Measurements from ENCODE around the gene CRYGN.
A peak's percentile ranks its signal among the peaks of the same experiment; 100 is the strongest.

Gene CRYGN, protein sequence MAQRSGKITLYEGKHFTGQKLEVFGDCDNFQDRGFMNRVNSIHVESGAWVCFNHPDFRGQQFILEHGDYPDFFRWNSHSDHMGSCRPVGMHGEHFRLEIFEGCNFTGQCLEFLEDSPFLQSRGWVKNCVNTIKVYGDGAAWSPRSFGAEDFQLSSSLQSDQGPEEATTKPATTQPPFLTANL

DNA sequence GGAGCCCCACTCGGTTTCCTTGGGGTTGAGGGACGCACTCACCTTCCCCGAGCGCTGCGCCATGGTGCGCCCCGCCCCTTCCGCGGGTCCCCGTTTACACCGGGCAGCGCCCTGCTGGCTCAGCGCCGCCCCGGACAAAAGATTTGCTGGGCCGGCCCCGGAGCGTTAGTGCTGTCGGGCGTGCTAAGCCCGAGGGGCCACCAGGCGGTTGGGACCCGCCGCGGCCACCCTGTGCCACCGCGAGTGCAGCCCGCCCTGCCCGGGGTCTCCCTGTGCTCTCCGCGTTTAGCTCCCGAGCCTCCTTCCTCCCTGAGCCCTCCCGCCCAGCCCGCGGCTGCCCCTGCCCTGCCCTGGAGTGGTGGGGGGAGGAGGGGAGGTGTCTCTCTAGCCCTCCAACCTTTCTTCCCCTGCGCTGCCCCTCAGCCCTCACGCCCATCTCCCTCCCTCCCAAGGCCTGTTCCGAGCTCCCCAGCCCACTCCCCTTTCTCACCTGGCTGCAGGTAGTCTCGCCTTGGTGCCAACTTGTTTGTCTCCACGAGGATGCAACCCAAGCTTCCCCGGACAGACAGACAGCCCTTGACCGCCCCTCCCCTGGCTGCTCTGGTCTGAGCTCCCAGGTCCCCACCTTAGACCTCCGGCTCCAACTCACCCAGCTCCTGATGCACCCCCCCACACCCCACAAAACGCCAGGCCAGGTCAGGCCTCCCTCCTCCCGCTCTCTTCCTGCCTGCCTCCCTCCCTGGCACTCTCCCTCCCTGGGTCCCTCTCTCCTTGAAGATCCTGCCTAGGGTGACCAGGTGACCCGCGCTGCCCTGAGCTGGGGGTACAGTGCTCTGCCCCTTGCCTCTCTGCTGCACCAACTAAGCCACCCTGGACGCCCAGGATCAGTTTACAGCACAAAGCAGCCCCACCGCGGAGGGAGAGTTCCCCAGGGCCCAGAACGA is at the start of gene CRYGN:
TSS of gene CRYGN (minus strand) at position 287 of the 944 bp plus-strand sequence. CDS start at position 63, 224 bp downstream.
- no peak for DNase-seq

DNA sequence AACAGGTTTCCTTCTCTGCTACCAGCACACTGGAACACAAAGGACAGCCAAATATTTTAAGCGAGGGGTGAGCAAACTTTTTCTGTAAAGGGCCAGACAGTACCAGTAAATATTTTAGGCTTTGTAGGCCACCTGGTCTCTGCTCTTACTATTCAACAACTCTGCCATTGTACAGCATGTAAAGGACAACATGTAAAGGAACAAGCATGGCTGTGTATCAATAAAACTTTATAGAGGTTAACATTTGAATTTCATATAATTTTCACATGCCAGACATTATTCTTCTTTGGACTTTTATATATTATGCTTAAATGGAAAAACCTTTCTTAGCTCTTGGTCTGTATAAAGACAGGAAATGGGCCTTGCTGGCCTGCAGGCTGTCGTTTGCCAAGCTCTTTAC is 49.6 kb upstream of the CRYGN start:
- DNase-seq = no peak

DNA sequence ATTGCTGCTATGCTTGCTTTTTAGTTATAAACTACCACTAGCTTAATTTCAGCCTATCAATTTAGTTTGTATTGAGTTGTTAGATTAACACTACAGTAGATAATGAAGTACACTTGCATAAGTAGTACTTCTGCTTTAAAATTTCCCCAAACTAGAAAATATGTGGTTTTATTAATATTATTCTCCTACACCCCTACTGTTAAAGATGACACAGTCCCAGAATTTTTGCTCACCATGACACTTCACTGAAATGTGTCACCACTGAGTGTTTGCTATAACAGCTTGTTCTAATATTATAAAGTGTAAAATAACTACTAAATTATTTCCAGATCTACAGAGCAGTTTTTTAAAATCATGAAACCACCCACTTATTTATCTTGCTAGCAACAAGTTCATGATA is 48.2 kb upstream of the CRYGN start:
- no peak for DNase-seq

DNA sequence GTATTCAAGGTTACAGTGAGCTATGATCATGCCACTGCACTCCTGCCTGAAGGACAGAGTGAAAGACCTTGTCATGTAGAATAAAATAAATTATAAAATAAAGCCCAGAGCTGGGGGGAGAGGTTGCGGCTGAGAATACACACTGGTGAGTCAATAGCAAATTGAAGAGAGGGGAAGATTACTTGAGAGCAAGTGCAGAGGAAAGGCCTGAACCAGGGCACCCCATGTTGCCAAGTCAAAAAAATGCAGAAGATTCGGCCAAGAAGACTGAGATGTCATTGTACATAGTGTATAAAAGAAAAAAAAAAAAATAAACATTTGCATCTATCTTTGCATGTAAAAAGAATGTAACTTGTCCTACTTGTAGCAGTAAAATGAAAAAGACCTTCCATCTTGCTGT is 47.3 kb upstream of the CRYGN start:
- no peak for DNase-seq

DNA sequence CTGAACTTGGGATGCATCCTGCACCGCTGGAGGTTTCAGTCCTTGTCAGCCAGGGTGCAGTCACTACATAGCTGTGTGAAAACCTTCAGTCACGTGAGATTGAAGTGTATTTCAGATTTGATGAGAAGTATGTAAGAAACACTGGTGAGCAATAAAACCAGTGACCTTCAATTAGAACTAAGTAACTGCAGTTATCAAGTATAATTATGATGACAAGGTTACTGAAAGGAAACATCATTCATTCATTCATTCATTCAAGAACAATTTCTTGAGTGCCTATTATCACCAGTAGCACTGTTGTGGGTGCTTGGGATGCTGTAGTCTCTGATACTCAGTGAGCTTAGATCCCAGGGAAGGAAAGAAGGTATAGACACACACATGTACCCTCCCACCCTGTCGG is 46.1 kb upstream of the CRYGN start:
- DNase-seq = no peak

DNA sequence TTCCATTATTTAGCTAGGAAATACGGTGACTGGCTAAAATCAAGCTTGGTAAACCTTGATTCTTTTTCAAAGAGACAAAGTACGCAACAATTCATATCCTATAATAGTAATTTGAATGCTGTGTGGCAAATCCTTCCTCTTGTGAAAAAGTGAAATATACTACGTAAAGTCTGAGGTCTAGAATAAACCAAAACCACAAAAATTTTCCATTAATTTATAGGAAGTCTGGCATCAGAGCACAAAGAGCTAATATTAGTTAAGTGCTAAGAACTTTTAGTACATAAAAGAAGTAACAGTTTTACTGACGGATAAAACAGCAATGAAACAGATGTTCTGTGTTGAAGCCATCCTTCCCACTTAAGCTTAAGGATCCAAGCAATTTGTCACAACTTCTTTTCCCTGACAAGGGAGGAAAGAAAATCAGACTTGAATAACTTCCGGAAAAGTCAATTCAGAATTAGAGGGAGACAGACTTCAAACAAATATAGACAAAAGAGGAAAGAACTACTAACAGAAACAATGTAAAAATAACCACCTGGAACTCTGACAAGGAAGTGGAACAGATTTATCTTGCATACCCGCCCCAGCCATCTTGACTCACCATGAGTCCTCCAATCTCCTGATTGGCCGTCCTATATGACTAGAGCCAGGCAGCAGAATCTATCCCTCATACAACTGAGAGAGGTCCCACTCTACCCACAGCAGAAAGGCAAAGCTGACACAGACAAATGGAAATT is 45.2 kb upstream of the CRYGN start:
- DNase-seq = no peak

DNA sequence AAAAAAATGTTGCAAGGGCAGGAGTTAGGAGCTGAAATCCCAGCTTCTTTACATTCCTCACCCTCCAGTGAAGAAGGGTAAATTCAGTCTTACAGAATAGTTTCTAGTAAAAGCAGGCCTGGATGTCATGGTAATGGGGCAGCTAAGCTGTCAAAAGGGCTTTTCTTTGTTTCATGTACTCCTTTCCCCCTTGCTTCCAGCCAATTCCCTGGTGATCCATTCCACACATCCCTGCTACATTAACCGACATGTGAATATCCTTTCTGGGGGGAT is 43.7 kb upstream of the CRYGN start:
- DNase-seq = no peak

DNA sequence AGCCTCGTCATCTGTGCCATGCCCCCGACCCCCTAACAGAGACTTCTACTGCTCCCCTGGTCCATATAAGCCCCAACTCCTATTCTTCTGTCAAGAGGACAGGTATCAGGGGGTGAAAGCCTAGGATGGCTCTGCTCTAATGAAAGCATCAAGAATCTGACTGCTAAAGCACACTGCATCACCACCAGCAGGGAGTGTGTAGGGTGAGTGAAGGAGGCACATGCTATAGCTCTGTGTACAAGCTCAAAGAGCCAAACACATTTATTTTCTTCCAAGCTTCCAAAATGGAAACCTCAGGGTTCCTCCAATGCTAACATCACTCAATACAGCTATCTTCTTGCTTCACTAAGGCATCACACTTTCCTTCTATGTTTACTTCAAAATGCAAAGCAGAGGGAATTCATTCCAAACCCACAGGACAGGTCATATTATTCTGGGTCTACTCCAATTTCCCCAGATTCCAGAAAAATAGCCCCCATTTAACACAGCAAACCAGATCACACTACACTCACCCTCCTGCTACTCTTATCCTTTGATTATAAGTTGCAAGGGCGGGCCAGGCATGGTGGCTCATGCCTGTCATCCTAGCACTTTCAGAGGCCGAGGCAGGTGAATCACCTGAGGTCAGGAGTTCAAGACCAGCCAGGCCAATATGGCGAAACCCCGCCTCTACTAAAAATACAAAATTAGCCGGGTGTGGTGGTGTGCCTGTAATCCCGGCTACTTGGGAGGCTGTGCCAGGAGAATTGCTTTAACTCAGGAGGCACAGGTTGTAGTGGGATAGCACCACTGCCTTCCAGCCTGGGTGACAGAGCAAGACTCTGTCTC is 43.2 kb upstream of the CRYGN start:
- no peak for DNase-seq

DNA sequence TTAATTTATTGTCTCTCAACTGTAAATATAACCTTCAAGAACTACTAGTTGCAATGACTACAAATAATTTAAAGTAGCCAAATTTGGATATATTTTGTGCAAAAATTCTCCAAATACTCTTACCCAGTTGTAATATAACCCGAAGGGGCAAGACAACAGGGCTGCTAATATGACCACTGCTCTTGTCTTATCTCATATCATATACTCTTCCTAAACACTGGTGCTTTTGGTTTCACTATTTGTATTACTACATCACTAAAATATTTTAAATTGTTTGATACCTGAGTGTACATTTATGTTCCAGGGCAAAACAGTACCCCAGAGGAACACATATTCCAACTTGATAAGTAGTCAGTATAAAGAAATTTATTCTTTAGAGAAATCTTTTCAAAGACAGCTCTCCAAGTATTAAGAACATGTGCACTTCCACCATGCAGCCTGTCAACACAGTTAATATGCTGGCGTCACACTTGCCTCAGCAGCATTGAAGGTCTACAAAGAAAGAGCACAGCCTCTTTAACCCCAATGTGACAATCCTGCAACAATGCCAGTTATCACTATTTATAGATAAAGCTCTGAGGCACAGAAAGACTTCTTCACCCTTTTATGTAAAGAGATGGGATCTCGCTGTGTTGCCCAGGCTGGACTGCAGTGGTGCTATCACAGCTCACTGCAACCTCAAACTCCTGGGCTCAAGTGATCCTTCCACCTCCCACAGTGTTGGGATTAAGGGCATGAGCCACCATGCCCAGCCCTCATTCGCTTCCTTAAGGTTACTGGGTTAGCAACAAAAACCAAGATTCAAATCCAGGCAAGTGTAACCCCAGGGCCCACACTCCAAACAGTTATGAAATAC is 41.9 kb upstream of the CRYGN start:
- DNase-seq = no peak

DNA sequence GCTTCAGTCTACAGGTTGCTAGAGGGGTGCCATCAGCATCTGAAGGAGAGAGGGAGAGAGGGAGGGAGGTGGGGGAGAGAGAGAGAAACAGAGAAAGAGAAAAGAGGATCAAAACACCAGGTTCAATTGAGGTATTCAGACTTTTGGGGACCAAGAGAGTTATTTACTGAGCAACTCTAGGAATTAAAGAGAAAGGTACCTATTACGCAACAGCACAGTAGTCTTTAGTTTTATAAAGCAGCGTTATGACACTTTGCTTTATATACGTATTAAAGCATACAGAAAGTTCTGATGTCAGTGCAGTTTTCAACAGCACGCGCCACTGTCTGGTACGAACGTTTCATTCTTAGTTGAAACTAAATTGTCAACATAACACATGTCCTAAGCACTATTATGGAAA is 37.9 kb upstream of the CRYGN start:
- no peak for DNase-seq

DNA sequence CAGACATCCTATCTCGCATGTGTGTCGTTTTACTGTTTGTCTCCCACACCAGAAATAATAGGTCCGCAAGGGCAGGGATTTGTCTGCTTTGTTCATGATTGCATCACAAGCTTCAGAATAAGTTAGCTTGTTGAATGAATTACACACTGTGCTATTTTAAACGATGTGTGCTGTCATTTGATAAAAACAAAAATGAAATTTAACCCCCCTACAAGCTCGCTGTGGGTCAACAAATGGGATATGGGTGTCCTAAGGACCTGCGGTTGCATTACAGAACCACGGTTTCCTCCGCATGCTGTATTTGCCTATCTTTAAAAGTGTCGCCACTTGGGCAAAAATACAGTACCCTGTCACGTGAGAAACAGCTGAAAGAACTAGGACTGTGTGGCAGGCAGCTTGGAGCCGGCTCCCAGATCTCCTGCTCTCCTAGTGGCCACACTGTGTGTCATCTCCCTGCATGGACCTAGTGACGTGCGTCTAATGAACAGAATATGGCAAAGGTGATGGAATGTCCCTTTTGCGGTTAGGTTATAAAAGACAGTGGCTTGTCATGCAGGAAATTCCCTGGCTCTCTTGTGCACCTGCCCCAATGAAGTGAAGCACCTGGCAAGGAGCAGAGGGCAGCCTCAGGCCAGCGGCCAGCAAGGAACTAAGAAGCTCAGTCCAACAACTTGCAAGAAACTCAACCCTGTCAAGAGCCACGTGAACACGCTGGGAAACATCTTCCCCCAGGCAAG is 32.9 kb upstream of the CRYGN start:
- no peak for DNase-seq

DNA sequence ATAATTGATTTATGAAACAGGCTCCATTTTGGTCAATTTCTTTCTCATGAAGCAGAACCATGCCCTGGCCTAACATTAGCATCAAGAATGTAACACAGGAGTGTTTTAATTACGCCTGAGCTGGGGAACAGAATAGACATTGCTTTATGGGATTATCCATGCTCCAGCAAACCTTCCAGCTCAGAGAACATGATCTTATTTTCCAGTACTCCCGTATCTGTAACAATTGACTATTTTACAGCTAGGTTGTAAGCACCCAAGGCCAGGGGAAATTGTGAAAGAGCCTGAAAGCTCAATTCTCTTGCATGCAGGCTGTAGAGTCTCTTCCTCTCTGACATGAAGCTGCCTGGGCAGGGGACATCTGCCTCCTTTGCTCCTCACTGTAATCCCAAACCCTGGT is 30.8 kb upstream of the CRYGN start:
- no peak for DNase-seq

DNA sequence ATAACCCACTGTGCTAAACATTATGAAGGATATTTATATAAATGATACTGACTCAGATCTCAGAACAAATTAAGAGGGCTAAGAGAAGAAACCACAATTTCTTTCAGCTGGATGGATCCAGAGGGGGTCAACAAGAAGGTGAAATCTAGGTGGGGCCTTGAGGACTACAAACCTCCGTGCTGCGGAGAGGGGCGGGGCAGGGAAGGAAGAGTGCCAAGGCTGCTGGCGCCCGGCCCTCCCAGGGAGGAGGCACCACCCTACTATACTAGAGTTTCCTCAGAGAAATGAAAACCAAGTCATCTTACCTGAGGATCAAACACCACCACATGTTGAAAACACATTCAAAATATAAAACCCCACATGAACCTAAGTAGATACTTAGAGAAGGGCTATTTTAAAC is 29.3 kb upstream of the CRYGN start:
- no peak for DNase-seq

DNA sequence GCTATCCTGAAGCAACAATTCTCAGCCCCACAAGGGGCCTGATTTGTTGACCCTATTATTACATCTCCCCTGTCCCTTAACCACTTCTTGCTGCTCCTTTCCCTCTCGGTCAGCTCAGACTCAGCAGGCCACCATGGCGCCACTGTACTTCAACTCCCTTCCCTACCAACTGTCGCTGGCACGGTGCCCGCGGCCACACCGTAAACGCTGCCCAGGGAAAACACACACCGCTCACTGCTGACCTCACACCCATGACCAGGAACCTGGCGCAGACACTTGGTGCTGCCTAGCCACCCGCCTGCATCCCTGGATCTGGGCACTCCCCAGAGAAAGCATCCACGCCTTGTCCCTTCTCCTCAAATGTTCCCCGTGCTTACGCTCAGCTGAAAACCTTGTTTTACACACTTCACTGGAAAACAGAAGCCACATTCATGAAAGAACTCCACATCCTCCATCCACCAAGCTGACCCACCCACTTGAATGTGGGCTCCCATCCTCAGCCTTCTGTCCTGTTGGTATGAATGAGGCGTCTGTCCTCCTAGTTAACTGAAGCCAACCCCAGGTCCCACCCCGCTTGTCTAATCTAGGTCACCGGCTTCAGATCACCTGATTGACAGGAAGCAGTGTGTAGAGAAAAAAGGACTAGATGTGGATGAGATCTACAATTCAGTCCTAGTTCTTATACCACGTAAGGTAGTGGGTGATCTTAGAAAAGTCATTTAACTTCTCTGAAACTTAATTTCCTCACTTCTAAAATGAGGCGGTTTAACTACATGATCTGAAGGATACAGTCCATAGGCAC is 28.5 kb upstream of the CRYGN start:
- DNase-seq = peak; percentile 22

DNA sequence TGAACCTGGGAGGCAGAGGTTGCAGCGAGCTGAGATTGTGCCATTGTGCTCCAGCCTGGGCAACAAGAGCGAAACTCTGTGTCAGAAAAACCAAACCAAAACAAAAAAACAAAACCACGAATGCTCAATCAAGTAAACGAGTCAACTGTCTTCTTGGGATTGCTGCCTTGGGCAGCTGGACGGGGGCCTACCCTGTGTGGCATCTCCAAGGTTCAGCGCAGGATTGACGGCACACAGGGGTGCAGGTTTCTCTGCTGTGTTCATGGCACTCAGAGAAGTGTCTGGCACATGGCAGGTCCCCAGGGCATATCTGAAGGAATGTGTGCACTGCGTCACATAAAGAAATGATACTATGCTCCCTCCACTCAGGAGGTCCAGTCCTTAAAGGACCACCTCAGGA is 25.2 kb upstream of the CRYGN start:
- DNase-seq = no peak

DNA sequence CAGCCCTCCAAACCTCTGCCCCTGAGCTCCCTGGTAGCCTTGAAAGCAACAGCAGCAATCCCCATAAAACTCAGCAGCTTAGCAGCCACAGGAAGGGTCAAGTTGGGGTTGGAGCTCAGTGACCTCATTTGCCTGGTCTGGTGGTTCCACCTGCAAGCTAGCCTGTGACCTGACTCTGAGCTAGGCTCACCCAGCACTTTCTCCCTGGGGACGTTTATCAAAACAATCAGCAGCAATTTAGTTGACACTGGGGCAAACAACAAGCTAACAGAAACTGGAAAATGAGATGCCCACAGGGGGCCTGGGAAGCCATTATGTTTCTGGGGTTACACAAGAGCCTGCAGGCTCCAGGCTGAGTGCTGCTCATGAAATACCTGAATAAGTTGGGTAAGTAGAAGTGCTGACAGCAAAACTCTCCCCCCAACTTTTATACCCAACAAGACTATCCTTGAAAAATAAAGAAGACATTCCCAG is 22.4 kb upstream of the CRYGN start:
- no peak for DNase-seq

DNA sequence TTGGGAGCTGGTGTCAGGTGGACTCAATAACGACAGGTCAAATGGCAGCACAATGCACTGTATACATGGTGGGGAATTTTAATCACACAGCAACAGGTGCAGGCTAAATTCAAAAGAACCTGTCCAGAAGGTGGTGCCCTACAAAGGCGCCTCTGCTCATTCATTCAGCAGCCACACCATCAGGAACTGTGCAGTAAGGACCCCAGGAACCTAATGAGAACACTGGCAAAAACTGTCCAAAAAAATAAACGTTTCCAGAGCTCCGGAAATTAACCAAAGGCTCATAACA is 21.9 kb upstream of the CRYGN start:
- DNase-seq = no peak

DNA sequence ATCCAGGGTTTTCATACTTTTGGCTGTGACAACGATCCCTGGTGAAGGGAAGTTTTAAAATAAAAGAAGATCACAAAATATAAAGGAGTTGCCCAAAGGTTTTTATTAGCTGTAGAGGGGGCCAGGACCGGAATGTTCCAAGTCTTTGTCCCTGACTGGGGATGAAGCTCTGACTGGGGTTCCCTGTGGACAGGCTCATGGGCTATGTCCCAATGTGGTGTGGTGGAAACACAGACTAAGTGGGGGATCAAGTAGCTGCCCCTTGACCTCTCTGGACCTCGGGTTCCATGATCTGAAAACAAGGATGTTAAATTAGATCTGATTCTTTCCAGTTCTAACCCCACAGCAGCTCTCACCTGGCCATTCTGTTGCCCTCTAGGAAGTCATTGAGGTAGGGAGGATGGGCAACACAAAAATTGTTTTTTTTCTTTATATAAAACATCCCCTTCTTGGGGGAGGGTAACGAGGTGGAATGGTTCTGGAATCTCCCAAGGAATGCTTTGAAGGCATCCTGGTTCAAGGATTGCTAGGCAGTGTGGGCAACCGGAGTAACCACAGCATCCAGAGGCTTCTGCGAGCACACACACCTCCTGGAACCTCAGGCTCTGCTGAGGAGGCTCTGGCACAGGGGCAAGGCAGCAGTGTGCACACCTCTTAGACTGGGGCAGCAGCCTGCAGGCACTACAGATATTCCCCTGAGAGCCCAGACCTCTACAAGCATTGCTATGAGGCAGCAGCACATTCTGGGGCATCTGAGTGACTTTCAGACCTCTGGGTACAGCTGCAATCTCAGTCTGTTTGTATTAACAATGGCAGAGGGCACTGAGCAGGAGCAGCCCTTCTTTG is 21.4 kb upstream of the CRYGN start:
- DNase-seq = no peak

DNA sequence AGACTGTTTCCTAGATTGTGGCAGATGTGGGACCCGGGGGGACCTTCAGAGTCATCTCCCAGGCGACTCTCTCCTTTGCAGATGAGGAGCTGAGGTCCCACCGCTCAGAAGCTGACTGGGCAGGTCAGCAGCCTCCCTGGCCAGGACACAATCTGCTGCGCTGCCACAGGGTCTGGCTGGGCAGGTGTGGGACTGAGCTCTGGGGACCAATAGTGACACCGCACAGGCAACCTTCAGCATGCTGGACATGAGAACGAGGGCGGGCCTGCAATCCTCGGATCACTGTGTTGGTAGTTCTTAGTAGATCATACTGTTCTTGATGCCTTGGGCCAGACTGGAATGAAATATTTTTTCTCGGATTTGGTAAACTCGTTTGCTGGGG is 20.5 kb upstream of the CRYGN start:
- DNase-seq = no peak

All from CD4-positive, alpha-beta T cell treated with Interleukin-12 subunit alpha and Interleukin-12 subunit beta, for 1 hour (primary cell).